Epithelial cell of proximal tubule (primary cell): ENCODE measurements around the gene HAPSTR1. TPM values are rescaled to one million over a fixed set of nuclear protein-coding genes. Genes with fewer than 3 reads are reported as not detected.

Source experiments
- DNase-seq: peaks from one replicate; pipeline ENCODE4 v3.0.0-alpha.2; 2011; ENCODE audit warnings: low read depth
- H3K4me3 ChIP-seq: 2 replicates; pipeline ENCODE4 v1.5.1; 2011; ENCODE audit warnings: low read depth, mild to moderate bottlenecking, low read length
- total RNA-seq: library from RNA; depleted of rRNA; stranded (reverse); fragments of >200 nt; gene quantifications from 2 replicates; pipeline ENCODE4 v1.2.3, GENCODE V29; 2015
- TF ChIP-seq, protein P1 (sequence below): conservative IDR thresholded peaks from 2 replicates; pipeline ENCODE4 v1.5.1; 2012; ENCODE audit warnings: low read depth, mild to moderate bottlenecking, low read length

The HAPSTR1 gene
- total RNA-seq, 1 donor from 2014 or later: 39.3 TPM

DNA sequence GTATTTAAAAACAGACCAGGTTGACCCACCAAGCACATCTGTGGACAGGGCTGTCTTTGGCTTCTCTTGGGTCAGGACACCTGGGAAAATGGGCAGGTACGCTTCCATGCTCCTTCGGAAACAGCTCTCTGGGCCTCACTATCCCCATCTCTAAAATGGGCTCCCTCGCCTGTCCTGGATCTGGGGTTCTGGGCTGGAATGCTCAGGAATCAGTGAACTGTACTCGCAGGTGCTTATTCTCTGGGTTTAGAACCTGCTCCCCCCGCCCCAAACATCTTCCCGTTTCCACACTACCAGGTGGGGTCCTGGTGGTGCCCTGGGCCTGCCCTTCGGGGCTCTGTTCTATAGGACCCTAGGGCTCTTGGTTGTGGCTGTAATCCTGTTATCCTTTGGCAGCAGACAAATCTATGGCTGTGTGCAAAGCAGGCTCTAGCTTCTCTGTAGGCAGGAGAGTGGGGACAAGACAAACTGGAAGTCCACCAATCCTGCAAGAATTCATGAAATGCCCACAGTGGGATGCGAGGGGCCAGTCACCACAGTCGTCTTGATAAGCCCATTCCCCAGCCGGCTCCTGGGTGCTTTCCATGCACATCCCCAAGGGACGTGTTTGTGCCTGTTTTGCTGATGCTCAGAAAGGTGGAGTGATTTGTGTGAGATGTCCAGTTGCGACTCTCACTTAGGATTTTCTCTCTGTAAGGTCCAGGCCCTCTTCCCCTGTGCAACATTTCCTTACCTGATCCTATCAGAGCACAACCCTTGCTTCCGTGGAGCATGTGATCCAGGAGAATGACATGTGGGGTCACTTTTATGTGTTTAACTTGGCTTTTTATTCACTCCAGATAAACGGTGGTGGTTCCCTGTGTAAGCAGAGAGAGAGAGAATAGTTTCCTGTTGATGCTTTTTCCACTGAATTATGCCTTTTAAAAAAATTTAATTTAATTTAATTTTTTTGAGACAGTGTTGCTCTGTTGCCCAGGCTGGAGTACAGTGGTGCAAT lies 37.2 kb downstream of the HAPSTR1 start:
- DNase-seq: no peak
- TF ChIP-seq, protein P1, sequence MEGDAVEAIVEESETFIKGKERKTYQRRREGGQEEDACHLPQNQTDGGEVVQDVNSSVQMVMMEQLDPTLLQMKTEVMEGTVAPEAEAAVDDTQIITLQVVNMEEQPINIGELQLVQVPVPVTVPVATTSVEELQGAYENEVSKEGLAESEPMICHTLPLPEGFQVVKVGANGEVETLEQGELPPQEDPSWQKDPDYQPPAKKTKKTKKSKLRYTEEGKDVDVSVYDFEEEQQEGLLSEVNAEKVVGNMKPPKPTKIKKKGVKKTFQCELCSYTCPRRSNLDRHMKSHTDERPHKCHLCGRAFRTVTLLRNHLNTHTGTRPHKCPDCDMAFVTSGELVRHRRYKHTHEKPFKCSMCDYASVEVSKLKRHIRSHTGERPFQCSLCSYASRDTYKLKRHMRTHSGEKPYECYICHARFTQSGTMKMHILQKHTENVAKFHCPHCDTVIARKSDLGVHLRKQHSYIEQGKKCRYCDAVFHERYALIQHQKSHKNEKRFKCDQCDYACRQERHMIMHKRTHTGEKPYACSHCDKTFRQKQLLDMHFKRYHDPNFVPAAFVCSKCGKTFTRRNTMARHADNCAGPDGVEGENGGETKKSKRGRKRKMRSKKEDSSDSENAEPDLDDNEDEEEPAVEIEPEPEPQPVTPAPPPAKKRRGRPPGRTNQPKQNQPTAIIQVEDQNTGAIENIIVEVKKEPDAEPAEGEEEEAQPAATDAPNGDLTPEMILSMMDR: no peak

DNA sequence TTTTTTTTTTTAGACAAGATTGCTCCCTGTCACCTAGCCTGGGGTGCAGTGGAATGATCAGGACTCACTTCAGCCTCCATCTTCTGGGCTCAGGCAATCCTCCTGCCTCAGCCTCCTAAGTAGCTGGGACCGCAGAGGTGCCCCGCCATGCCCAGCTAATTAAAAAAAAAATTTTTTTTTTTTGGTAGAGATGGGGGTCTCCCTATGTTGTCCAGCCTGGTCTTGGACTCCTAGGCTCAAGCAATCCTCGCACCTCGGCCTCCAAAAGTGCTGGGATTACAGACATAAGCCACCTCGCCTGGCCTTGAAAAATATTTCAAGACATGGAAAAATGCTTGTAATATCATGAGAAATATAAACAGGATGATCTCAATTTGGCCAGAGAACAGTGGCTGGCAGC lies 42.9 kb downstream of the HAPSTR1 start:
- DNase-seq: no peak
- H3K4me3 ChIP-seq: no peak overlapping the region
- TF ChIP-seq, protein P1: no peak

More for the DNA sequence above, 37.2 kb downstream of the HAPSTR1 start:
- H3K4me3 ChIP-seq: no peak overlapping the region

DNA sequence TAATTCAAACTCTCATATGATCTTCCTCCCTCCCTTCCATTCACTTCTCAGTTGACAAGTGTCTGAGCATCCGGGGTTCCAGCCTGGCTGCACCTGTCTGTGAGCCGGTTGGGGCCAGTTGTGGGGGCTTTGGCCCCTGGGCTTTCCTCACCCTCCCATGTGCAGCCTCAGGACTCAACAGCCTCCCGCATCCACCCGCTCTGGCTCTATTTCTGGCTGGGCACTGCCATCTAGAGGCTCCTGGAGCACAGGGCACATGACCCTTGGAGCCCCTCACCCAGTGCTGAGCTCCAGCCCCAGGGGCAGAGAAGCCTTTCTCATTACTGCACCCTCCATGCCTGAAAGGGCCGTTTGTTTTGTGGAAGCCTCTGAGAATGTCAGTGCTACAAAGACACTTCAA lies 43.3 kb downstream of the HAPSTR1 start:
- no peak overlapping the region for H3K4me3 ChIP-seq
- TF ChIP-seq, protein P1: peak; percentile 71
- DNase-seq: no peak

DNA sequence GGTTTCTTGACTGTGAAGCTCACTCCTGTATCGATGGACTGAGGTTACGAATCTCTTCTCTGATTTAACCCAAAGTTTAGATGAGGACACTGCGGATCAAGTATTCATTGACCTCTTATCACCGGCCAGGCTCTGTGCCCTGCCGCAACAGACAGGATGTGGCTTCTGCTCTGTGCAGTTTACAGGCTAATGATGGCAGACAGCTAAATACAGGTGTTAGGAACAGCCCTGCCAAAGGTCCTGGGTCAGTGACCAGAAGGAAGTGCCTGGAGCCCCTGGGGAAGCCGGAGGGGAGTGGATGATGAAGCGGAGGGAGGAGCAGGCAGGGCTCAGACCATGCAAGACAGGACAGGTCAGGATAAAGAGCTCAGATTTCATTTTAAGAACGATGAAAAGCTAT lies 44.4 kb downstream of the HAPSTR1 start:
- no peak for DNase-seq
- TF ChIP-seq, protein P1: no peak
- no peak overlapping the region for H3K4me3 ChIP-seq

DNA sequence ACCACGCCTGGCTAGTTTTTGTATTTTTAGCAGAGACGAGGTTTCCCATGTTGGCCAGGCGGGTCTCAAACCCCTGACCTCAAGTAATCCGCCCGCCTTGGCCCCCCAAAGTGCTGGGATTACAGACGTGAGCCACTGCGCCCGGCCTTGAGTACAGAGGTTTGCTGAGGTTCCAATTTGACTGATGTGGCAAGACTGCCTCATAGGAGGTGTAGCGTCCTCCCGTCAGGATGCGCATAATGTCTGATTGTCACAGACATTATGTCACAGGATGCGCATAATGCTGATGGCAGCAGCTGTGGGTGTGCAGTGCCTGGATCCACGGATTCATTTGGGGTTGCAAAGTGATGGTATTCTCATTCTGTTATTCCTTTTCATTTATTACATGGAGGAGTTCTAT lies 45.2 kb downstream of the HAPSTR1 start:
- TF ChIP-seq, protein P1: no peak
- DNase-seq: no peak
- H3K4me3 ChIP-seq: no peak overlapping the region

DNA sequence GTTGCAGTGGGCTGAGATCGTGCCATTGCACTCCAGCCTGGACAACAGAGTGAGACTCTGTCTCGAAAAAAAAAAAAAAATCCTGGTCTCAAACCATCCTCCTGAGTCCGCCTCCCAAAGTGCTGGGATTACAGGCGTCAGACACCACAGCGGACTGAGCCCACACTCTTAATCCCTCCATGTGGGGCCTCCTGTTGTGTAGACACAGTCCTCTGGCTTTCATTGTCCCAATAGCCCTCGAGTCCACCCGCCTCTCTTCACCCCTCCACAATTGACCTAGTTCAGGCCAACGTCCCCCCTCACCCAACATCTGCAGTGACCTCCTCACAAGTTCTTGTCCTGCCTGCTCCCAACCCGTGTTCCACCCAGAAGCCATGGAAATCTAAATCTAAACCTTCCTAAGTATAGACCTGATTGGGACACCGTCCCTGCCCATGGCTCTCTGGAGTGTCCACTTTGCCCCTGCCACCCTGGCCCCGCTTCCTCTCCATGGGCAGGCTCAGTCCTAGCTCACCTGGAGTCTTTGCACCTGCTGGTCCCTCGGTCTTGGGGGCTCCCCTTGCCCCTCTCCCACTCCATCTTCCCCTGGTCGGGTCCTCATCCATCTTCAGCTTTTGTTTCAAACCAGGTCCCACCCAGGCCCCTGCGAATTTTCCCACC lies 46.7 kb downstream of the HAPSTR1 start:
- DNase-seq: no peak
- H3K4me3 ChIP-seq: no peak overlapping the region
- TF ChIP-seq, protein P1: no peak
